ENCODE results near the gene AIF1L.
A peak's percentile ranks its signal among the peaks of the same experiment; 100 is the strongest.

The AIF1L gene

DNA sequence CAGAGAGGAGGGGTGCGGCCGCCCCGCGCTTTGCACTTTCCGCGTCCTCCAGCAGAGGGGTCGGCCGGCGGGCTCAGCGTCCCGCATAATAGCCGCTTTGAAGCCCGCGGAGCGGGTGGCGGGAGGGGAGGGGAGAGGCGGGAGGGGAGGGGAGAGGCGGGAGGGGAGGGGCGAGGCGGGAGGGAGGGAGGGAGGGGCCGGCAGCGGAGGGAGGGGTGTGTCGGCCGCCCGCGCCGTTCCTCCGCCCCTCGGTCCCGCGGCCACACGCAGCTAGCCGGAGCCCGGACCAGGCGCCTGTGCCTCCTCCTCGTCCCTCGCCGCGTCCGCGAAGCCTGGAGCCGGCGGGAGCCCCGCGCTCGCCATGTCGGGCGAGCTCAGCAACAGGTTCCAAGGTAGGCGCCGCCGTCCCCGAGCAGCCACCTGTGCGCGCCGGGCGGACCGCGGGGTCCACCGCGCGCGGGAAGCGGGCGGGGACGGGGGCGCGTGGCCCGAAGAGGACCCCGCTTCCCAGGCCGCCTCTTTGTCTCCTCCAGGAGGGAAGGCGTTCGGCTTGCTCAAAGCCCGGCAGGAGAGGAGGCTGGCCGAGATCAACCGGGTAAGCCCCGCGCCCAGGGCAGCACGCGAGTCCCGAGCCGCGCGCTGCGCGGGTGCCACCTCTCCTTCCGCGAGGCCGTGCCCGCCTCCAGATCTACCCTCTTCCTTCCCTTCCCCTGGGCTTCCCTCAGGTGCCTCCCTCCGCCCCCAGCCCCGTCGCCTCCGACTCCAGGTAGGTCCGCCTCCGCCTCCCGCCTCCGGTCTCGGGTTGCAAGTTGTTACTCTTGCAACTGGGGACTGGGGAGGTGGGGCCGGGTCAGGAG is at the start of gene AIF1L:
Gene AIF1L, plus strand, starts transcription at position 263 of the 857 bp plus-strand sequence. Its CDS starts 99 bp downstream, at position 362.
- peak; percentile 92 for DNase-seq (ENCODE audit: low spot score)

DNA sequence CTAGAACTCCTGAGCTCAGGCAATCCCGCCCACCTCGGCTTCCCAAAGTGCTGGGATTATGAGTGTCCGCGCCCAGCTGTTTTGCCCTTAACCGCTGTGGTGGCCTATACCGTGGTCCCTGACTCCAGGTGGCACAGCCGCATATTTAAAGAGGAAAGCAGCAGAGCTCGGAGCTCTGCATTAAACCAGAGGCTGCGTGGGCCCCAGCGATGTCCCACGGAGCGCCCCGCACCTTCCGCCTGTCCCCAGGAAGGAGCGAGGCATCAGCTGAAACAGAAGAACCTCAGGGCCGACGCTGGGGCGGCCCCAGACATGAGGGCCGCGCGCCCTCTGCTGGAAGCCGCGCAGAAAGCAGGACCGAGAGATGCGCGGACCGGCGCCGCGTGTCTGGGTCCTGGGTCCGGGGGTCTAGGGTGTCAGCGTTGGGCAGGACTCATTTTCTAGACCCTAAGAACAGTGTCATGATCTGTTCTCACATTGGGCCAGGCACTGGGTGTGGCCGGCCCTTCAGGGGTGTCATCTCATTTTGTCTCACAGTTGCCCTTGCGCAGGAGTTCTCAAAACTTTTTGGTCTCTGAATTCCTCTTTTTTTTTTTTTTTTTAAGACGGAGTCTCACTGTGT is 49.6 kb upstream of the AIF1L start:
- peak; percentile 84 for DNase-seq (ENCODE audit: low spot score)

- no peak for DNase-seq (ENCODE audit: low spot score)
Observed at GRCh38 chr9:131048332-131048731, 48.0 kb upstream of the AIF1L start.

- no peak for DNase-seq (ENCODE audit: low spot score)
Observed at GRCh38 chr9:131048820-131049219, 47.5 kb upstream of the AIF1L start.

- no peak for DNase-seq (ENCODE audit: low spot score)
Observed at GRCh38 chr9:131049829-131050715, 46.3 kb upstream of the AIF1L start.

- no peak for DNase-seq (ENCODE audit: low spot score)
Observed at GRCh38 chr9:131050831-131051230, 45.5 kb upstream of the AIF1L start.

DNA sequence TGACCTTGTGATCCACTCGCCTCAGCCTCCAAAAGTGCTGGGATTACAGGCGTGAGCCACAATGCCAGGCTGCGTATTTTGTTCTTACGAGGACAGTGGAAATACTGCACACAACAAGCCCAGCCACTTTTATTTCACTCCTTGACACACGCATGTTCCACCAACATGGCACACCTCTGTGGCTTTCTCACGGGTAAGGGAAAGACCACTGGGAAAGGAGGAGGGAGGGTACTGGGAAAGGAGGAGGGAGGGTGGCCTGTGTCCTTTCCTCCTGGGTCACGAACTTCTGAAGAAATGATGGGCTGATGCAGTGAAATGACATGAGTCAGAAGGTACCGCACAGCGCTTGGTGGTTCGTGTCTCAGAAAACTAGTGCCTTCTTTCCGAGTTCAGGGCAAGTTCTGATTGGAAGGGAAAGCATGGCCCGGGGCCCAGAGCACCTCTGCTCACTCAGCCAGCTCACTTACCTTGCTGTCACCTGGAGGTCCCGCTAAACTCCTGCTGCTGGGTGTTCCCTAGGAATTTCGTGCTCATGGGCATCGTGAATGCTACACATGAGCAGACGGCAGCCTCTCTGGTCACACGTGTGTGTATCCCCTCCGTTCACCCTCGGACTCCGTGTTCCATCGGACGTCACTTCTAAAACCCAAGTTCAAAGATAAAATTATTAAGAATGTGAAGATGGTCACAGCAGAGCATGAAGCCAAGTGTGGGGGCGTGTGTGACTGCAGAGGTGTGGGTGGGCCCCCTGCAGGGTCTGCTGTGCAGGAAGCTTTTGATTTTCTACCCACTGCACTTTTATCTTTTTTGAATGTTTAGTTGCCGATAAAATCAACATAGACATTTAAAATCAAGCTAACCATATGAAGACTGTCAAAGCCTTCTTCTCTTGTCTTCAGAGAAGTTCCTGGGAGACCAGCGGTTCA is 44.5 kb upstream of the AIF1L start:
- no peak for DNase-seq (ENCODE audit: low spot score)

DNA sequence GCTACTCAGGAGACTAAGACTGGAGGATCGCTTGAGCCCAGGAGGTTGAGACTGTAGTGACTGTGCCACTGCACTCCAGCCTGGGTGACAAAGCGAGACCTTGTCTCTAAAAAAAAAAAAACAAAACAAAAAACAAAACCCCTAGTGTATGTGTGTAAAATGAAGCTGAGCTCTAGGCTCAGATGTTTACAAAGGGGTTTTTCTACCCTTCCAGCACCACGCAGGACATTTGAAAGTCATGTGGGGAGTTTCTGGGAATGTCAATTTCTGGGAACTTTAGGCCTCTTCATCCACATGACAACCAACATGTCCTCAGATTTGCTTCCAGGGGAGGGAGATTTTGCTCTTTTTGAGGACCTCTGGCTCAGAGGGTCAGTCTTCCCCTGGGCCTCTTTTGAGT is 42.4 kb upstream of the AIF1L start:
- no peak for DNase-seq (ENCODE audit: low spot score)

- no peak for DNase-seq (ENCODE audit: low spot score)
Observed at GRCh38 chr9:131056781-131057506, 39.4 kb upstream of the AIF1L start.

DNA sequence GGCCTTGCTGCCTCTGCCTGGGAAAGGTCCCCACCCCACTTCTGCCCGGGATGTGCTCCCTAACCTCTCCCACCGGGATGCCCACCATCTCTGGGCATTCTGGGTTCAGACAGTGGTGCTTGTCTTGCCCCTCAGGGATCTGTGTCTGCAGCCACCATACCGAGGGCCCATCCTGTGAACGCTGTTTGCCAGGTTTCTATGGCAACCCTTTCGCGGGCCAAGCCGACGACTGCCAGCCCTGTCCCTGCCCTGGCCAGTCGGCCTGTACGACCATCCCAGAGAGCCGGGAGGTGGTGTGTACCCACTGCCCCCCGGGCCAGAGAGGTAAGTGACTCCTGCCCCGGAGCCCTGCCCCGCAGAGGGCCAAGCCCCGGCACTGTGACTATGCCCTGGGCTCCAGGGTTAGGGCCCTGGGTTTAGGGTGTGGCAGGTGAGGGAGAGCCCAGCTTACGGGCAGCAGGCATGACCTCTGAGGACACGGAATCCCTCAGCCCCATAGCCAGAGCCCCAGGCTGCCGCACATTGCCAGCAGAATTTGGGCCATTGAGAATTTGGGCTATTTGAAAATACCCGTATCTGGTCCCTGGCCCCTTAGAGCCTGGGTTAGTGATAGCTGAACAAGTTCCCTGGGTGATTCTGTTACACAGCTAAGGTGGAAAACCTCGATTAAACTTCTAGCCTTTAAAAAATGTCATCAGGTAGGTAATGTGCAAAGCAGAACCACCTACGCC is 35.3 kb upstream of the AIF1L start:
- DNase-seq (ENCODE audit: low spot score): no peak

DNA sequence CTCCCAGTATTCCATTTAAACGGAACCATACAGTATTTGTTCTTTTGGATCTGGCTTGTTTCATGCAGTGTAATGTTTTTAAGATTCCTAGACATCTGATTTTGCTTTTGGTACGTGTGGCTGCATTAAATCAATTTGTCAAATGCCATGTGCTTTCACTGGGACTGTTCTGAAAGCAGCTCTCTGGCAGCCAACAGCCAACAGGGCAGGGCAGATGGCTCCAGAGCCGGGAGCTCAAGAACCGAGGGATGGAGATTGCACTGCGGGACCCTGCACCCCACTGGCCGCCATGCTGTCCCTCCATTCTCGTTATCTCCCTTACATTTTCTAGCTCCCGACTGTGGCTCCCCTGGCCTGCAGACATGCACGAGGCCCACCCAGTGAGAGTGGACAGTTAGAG is 33.4 kb upstream of the AIF1L start:
- no peak for DNase-seq (ENCODE audit: low spot score)

DNA sequence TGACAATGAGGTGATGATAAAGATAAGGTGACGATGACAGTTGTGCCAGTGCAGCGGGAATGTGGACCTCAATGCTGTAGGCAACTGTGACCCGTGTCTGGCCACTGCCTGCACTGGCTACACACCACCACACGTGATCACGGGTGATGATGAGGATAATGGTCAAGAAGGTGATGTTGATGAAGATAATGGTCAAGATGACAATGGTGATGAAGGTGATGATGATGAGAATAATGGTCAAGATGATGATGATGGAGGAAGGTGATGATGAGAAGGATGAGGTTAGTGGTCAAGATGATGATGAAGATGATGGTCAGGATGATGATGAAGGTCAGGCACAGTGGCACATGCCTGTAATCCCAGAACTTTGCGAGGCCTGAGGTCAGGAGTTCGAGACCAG is 30.7 kb upstream of the AIF1L start:
- no peak for DNase-seq (ENCODE audit: low spot score)

DNA sequence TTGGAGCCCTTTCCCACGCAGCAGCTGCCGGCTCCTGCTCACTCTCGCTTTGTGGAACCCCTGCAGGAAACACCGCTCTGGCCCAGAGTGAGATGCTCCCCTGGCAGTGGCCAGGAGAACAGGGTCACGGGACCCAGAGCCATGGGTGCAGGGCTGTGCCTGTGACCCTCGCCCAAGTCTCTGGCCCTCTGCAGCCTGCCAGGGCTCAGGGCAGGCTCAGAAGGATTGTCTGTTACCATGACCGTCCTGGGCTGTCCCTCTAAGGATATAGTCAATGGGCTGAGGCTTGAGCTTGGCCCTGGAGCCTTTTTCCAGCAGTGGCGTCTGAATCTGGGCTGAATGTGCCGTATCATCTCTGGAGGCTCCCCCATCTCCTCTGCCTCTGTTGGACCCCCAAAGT is 28.7 kb upstream of the AIF1L start:
- no peak for DNase-seq (ENCODE audit: low spot score)

GRCh38 chr9:131068076-131068816 is 28.1 kb upstream of the AIF1L start:
- no peak for DNase-seq (ENCODE audit: low spot score)

DNA sequence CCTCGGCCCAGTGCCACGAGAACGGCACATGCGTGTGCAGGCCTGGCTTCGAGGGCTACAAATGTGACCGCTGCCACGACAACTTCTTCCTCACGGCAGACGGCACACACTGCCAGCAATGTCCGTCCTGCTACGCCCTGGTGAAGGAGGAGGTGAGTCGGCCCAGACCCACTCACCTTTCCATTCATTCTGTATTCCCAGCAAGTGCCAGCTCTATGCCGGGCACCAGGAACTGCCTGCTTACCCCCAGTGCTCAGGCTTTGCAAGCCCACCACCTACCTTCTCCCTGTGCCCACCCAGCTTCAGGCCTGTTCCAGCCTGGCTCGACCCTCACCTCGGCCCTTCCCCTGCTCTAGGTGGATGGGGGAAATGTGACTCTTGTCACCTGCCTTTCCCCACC is 26.6 kb upstream of the AIF1L start:
- DNase-seq (ENCODE audit: low spot score): no peak

DNA sequence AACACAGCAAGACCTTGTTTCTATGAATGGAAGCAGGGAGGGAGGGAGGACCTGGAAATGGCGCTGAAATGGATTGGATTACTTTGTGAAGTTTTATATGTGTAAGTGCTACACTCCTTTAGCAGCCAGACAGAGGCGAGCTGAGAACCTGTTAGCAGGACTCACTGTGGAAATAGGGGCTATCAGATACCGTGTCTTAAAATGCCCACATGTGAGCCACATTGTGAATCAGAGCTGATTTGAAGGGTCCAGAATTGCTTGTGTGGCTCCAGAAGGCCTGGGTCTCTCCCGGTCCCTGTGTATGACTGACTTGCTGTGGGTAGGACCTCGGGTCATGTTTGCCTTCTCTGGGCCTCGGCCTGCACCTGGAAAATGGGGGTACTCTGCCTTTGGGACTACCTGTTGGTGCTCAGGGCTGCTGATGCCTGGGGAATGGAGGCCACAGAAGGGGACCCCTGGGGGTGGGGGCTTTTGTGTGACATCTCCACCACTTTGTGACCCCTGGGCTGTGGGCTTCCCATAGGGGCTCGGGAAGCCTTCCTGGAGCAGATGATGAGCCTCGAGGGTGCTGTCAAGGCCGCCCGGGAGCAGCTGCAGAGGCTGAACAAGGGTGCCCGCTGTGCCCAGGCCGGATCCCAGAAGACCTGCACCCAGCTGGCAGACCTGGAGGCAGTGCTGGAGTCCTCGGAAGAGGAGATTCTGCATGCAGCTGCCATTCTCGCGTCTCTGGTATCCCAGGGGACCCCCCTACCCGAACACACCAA is 24.0 kb upstream of the AIF1L start:
- no peak for DNase-seq (ENCODE audit: low spot score)

DNA sequence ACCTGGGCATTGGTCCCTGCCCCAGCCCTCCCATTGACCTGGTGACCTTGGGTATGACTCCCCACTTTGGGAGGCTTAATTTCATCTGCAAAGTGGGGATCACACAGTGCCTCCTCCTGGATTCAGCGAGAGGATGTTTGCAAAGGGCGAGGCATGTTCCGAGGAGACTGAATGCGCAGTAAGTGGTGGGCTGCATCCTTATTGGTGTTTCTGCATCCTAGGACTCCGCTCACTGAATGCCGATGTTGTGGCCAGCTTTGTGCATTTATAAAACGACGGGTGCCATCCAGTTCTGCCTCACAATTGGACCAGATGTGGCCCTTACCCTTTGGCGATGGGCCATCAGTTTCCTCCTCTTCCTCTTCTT is 23.5 kb upstream of the AIF1L start:
- no peak for DNase-seq (ENCODE audit: low spot score)

DNA sequence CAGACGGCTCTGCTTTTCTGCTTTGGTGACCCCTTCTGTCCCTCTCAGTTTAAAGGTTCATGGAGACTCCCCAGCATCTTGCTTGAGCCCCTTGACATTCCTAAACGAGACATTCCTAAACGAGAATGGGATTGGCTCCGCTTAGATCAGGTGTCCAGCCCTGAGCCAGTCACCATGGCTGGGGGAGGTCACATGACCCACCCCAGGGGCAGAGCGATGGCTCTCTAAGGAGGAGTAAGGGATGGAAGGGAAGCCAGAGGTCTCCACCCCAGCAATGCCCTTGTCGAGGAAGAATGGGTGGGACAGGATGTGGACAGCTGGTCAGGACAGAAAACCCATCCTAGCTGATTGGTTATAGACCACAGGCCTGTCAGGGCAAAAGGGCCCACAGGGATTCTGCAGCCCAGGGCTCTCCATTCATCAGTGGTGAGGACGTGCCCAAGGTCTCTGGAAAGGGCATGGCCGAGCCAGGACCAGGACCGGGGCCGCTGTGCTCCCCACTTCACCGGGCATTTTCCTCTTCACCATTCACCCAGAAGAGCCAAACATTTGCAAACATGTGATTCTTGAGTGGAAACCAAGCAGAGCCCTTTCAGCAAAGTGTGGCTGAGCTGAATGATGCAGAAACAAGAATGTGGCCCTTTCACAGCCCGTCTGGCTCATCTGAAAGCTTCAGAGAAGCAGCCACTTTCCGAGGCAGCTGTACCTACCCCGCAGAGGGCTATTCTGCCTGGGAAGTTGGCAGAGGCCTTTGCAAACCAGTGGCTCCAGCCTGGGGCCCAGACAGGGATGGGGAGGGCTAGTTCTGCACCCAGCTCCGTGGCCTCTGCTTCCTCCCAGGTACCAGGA is 19.8 kb upstream of the AIF1L start:
- DNase-seq (ENCODE audit: low spot score): no peak

Measured in ecto neural progenitor cell (in vitro differentiated cells).